GM19324 (cell line): ENCODE data around the gene TRPM3.

Experiments
- ATAC-seq: cut with Tn5 transposase; IDR thresholded peaks from one replicate; pipeline ENCODE4 v1.9.1; 2021; ENCODE audit warnings: mild to moderate bottlenecking, moderate library complexity; ENCODE audit not compliant: unreplicated experiment, low FRiP score

TRPM3 gene

DNA sequence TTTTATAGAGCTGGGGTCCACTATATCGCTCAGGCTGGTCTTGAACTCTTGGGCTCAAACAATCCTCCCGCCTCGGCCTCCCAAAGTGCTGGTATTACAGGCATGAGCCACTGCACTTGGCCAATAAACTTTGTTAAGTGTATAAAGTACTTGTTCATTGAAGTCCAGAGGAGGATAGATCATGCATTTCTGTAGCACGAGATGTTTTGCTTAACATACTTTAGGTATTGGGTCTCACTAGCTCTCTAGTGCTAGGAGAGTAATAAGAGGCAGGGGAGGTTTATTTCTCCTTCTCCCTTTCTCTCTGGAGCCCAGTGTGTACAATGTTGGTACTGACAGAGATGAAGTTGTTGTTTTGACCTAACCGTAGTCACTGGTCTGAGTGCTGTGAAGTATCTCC lies 581.4 kb downstream of the TRPM3 start:
- ATAC-seq = no peak

DNA sequence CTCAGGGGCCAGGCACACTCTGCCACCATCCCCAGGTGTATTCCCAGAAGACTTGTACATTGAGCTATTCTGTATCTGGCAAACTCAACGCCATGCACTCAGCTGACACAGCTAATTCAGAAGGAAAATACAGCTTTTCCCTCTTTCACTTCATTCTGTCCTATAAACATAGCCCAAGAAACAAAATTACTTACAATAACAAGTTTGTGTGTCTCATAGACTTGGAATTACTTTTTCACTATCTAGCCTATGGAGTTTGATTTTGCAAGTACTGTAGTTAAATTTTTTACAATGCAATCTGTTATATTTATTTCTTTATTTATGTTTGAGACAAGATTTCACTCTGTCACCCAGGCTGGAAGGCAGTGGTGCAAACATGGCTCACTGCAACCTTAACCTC lies 581.9 kb downstream of the TRPM3 start:
- no peak for ATAC-seq

DNA sequence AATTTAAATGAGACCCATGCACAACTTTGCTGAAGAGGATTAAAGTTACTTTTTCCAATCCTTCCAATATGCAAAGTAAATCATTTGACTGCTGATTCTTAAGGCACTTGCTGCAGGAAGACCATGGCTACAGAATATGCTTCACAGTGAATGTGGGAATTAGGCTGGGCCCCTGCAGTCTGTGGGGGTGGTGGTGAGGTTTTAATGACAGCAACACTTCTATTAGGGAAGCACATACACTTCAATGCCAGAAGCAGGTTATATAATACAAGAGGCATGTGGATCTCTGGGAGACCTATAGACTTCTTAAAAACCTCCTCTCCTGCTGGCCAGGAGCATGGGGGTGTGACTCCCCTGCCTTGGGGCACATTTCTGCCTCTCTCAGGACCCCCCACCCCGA lies 582.4 kb downstream of the TRPM3 start:
- no peak for ATAC-seq

DNA sequence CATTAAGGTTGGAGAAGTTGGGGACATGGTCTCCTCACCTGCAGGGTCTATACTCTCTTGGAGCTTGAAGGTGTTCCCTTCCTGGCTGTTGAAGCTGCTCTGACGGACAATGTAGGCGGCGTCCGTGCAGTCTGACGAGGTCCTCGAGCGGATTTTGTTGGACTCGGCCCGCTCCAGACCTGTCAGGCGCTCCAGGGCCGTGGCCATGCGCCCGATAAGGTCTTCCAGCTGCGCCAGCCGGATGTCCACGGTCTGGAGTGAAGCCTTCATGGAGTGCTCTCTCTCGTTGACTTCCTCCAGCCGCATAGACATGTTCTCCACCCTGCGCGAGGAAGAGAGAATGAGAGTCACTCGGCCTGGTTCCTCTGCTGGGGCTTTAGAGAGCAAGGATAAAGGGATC lies 584.3 kb downstream of the TRPM3 start:
- ATAC-seq = no peak

DNA sequence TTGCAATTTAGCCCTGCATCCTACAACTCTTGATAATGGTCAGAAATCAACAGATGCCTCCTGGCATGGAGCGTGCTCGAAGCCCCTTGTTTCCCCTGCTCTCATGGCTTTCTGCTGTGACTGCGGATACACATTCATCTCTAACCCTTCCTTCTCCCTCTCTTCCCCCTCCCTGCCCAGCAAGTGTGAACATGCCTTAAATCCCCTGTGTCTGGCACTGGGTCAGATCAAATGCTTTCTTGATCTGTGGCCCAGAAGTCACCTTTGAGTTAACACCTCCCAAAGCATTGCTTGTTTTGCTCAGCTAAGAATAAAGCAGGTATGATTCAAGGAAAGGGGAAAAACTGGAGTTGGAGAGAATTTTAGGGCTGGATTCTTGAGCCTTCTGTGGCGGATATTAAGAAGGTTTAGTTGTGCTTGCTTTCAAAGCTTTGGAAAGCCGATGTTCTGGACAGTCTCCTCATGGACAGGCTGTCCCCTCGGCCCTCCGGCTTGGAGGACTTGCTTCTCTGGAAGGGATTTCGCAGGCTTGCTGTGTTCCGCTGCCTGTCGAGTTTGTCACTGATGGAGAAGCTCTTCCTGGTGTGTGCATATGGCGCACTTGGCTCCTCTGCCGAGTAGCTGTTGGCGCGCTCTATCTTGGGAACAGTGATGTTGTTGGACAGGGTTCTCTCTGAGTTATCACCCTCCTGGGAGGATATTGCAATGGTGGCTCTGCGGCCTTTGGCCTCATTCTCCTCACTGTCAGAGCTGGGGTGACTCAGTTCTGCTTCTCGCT lies 585.7 kb downstream of the TRPM3 start:
- no peak for ATAC-seq

DNA sequence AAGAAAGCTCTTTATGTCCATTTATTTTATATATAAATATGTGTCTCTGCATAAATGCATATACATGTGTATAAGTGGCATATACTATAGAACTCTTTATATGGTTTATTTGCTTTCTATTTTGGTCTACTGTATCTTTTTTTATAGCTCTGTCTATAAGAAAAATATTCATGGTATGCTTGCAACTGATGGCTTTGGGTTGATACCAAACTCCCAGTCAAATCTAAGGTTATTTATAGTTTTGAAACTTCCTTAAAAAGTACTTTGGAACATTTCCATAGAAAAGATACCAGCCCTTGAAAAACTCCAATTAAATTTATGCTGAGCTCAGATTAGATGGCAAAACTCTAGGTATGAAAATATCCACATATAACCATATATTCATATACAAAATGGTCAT lies 587.0 kb downstream of the TRPM3 start:
- no peak for ATAC-seq

DNA sequence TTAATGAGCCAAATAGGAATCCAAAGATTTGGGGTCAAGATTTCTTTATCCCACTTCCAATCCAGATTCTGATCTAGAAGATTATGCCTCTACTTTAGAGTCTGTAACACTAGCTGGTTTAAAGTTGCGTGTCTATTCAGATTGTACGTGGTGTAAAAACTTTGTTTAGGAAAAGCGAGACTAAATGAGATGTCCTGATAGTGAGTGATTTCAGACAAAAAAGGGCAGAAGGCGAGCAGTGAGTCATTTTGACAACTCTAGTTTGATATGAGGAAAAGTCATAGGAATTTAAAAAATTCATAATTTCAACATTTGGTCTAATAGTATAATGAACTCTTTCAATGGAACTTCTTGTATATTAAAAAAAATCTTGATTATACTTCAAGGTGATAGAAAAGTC lies 587.4 kb downstream of the TRPM3 start:
- ATAC-seq = no peak

DNA sequence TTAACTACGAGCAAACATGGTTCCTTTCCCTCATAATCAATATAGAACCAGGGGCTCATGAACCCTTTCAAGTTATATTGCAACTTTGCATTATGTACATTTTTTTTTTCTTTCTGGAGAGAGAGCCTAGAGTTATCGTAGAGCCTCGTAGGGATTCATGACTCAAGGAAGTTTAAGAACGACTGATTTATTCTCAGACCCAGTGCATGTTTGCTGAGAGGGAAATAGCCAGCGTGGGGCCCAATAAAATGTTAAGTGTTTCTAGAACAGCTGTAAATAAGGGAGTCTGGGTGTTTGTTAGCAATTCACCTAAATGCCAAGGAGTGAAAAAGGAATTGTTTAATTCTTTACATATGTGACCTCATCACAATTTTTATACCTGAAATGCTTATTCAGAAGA lies 587.9 kb downstream of the TRPM3 start:
- ATAC-seq = no peak

DNA sequence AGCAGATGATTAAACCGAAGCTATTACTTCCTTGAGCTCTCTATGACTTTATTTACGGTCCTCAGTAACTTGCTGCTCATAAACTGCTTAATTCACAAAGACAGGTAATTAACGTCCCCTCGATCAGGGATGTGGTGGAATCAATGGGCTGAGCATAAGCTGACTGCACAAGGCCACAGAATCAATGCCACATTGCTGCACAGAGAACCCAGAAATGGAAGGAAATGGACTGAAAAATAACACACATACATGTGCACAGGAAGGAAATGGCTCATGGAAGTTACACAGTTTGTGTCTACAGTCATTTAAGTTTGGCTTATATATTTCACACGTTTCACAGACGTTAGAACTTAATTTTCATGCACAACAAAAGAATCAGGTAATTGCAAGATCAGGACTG lies 588.7 kb downstream of the TRPM3 start:
- ATAC-seq = no peak

DNA sequence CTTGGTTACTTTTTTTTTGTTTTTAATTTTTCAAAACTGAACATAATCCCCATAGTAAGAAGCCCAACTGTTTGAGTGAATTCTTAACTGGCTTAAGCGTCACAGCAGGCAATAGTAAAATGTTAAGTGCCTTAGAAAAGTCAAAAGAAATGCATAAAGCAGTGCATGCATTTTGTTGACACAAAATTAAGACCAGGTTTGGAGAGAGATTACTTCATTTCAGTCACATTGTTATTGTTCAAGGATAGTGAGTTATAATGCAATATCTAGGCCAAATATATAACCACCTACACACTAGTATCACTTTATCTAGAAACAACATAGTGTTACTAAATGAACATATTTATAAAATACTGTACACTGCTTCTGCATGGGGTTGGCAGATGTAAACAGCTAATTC lies 590.1 kb downstream of the TRPM3 start:
- ATAC-seq = no peak

DNA sequence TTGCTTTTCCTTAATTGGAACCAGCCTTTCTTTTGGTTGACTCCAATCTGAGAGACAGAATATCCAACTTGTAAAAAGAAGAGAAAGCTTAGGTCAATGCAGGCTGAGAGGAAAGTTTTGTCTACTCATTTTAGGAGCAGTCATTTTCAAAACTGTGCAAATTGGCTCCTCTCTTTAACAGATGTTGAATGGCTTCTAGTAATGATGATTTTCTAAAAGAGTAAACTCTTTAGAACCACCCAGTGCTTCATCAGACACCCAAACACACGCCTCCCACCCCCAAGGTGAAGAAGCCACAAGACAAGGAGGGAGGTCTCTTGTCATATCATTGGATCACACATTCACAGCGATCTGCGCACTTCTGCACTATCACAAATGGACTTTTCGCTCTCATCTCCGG lies 590.7 kb downstream of the TRPM3 start:
- no peak for ATAC-seq

DNA sequence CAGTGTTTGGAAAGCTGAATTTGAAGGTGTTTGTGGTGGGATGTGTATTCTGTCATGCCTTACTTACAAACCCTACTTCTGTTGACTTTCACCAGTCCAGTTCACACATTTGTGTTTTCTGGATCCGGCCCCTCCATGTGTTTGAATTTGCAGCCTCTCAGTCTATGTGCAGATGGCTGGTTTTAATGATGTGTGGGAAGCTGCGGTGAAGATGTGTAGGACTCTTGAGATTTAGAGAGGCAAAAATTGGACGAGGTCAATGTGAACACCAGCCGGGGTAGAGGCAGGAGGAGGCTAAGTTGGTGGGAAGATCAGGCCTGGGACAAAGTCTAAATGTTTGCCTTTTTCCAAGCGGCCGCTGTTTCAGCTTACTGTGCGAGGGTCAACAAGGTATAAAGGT lies 591.6 kb downstream of the TRPM3 start:
- no peak for ATAC-seq

DNA sequence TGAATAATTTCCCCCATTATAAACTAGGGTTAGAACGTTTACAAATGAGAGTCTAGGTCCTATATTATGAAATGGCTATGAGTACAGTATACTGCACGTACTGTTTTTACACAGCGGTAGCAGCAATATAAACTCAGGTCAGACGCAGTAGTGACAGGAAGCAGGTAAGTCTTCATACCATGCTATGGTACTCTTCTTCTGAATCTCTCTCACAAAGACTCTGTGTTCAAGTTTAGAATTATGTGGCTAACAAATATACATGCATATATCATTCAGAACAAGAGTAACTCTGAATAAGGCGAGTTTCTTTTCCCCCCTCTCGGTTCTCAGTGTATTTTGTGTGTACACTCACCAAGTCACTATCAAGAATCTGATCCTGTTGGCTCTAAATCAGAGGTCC lies 592.0 kb downstream of the TRPM3 start:
- ATAC-seq = no peak

DNA sequence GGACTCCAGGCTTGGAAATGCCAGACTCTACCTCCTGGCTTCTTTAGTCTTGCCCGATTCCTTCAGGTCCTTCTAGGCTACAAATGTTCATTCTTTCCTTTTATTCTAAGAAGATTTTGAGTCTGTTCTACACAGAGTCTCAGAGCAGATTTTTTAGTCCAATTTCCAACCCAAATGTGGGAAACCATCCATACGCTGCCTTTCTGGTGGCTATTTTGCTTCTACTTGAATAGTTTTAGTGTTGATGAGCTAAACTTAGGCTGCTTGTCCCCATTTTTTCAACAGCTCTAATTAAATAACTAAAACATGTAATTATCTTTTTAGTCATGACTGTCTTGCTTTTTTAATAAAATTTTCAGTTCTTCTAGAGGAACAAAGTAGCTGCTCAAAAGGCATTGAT lies 594.5 kb downstream of the TRPM3 start:
- ATAC-seq = no peak

DNA sequence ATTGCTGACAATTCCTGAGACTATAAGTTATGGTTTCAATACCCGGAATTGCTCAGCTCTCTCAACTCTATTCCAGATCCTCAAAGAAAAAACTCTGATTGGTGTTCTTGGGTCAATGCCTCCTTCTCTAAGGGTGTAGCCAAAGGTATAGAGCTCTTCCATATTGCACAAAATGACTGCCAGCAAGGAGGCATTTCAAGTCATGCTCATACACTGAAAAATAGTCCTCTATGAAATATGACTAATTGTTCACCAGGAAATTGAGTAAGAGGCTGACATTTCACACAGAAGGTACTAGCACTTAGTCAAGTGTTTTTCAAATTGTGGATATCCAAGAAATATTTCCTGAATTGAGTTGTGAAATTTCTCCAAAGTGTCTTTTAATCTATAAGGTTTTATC lies 595.9 kb downstream of the TRPM3 start:
- ATAC-seq = no peak

DNA sequence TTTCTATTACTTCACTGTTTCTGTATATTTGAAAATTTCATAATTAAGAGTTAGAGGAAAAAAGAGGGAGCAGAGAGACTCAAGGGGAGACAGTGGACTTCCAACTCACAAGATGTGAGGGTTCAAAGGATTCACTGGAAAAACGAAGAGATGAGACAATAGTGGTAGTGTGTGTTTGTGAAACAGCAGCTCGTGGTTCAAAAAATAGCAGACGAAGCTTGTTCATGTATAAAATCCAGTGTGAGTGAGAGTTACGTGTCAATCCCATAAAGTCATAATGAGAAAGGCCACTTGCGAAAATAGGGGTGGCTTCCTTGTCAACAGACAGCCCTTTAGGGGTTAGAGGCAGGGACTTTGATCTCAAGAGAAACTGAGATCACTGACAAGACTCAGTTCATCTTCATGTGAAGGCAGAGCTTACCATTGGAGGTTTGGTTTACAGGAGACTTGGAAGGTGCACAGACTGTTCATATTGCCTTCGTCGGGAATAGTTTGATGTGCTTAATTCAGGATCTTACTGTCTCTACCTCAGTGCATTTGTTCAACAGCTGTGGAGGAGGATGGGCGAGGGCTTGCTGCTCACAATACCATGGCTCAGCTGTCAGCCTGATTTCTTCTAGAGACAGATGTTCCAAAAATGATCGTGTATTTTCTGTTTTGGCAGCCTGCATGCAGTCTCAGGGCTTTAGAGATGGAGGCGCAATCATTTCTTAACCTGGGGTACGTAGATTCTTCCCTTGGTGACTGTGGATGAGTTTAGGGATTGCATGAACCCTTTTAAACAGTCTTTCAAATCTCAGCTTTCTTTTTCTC lies 601.3 kb downstream of the TRPM3 start:
- ATAC-seq = peak; percentile 78

DNA sequence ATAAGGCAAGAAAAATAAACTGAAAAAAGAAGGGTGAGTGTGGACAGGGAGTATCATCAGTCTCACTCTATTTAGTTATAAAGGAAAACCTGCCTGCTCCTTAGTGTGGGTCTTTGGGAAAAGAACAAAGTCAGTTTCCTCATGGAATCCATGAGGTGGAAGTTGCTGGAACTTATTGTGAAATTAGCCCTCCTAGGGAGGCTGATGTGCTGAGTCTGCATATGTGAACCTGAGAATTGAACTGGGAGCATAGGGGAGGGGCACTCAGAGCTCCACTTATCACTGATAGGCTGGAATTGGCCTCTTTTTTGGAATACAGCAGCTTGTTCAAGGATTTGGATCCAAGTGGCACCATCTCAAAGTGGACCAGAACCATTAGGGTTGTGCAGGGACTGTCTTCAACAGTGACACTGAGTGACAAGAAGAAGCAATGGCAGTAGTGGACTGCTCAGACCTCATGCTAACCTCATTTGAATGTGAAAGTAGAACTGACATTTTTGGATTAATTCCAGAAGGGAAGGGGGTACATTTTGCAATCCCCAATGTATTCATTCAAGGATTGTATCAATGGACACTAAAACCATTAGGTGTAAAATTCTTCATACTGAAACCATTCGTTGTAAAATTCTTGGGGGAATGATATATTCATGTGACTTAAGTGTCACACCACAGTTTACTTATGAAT lies 603.4 kb downstream of the TRPM3 start:
- no peak for ATAC-seq

DNA sequence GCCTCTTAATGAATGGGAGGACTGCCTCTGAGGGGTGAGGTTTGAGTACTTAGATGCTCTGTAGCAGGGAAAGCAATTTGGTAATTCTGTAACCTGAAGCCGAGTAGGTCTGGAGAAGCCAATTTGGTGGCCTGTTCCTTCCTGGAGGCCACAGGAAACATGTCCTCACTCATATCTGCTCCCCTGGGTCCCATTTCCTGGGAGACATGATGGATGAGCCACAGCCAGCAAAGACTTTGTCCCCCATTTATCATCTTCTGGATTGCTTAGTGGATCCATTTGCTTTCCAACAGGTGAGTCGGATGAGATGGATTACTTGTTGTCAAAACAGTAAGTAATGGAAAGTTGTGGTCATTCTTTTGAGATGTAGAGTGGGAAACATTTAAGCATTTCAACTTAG lies 607.1 kb downstream of the TRPM3 start:
- no peak for ATAC-seq

DNA sequence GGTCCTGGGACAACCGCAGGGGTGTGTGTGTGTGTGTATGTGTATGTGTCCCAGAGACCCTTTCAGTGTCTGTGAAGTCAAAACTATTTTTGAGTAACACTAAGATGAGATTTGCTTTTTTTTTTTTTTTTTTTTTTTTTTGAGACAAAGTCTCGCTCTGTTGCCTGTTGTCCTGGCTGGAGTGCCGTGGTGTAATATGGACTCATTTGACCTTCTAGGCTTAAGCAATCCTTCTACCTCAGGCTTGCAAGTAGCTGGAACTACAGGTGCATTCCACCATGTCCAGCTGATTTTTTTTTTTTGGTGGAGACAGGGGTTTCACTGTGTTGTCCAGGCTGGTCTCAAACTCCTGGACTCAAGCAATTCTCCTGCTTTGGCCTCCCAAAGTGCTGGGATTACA lies 609.6 kb downstream of the TRPM3 start:
- ATAC-seq = no peak

DNA sequence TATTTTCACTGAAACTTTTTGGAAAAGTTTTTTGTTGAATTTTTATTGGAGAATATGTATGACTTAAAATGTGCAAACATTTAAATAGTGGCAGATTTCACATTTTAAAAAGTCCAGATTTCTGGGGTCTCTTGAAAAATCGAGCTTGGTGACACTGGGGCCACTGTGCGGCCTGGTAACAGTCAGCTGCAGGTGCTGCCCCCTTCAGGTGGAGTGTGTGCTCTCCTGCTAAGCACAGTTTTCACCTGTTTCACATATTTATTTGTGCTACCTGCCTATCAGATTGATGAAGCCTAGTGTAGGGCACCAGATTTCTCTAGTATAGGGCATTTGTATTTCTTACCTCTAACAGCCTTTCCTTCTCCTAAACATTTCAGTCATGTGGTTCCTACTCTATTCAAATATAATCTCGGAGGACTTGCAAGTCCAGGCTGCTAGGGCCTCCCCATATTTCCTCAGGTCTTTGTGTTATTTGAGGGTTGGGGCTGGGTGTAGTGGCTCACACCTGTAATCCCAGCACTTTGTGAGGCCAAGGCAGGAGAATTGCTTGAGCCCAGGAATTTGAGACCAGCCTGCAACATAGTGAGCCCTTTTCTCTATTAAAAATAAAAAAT lies 611.2 kb downstream of the TRPM3 start:
- no peak for ATAC-seq

DNA sequence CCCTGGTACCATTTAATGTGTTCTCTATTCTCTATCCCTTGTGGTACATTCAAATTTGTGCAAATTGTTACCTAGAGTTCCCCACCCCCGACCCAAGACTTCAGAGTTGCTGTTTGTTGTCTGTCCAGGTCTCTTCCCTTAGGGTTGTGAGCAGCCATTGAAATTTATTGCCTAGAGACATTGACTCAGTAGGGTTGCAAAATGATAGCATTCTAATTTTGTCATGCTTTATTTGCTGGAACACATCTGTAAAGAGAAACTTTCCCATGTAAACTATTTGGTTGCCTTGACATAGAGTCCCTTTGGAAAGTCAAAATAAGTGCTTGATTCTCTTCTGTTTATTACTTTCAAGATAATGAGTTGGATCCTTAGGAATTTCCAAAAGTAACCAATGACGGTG lies 615.3 kb downstream of the TRPM3 start:
- ATAC-seq = no peak
